HG02852 (cell line): ENCODE data around the gene SPATA46.

ENCODE experiments used
- ATAC-seq: cut with Tn5 transposase; IDR thresholded peaks from one replicate; pipeline ENCODE4 v1.9.1; 2021; ENCODE audit warnings: mild to moderate bottlenecking, moderate library complexity; ENCODE audit not compliant: unreplicated experiment

SPATA46 gene

DNA sequence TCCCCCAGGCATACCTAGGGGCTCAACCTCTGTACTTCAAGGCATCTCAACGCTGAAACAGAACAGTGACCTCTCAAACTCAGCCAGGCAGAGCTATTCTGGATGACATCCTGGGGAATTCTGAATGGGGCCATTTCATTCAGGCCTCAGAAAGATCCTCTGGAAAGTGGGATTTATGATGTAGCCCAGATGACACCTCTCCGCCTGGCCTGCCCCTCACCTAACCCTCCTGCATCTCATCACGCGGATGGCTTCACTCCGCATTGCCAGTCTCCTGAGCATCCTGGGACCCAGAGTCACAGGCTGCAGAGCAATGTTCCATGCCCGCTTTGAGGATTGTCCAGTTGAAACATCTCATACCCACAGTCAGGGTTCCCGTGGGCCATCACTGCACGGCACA, 1.2 kb downstream of the SPATA46 start:
- ATAC-seq, result no peak

GRCh38 chr1:162374406-162374805, 2.2 kb downstream of the SPATA46 start:
- ATAC-seq, result no peak

- ATAC-seq, result no peak
These were observed 3.0 kb downstream of the SPATA46 start for GRCh38 chr1:162373541-162374260.

DNA sequence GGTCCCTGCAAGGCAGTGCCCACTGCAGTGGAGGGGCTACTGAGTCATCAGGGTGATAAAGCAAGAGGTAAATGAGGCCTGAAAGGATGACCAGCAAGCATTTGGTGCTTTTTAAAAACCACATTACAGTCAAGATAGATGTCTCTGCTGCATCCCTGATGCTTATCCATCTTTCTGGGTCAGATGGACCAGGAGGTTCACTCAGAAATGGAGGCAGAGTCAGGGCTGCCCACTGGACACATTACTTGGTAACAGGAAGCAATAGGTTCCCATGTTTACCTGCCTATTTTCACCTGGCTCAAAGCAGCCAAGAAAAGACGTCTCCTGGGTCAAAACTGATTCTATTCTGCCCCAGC, 3.6 kb downstream of the SPATA46 start:
- no peak for ATAC-seq

GRCh38 chr1:162372159-162373071, 4.2 kb downstream of the SPATA46 start:
- ATAC-seq, result no peak

DNA sequence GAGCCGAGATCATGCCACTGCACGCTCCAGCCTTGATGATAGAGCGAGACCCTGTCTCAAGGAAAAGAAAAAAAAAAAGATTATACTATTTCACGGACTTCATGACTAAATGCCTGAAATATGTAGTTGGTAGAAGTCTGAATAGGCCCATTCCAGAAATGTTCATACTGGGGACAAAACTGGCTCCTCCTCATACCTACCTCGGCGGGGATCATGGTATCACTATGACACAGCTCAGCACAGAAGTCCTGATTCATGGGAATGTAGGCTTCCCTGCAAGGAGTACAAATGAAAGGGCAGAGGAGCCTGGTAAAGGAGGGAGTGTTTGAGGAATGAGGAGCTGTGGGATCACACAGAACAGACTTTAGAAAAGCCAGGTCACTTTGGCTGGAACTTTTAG, 5.0 kb downstream of the SPATA46 start:
- no peak for ATAC-seq

DNA sequence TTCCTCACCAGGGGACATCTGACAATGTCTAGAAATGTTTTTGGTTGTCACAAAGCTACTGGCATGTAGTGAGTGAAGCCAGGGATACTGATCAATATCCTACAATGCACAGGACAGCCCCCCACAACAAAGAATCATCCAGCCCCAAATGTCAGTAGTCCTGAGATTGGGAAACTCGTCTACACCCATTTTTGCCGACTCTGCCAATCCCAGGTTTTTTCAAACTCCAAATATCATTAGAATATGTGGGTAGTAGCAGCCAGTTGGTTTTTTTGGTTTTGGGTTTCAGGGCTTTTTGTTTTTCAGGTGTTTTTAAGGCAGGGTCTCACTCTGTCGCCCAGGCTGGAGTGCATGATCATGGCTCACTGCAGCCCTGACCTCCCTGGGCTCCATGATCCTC, 5.9 kb downstream of the SPATA46 start:
- ATAC-seq, result no peak

GRCh38 chr1:162370161-162370560, 6.5 kb downstream of the SPATA46 start:
- no peak for ATAC-seq

DNA sequence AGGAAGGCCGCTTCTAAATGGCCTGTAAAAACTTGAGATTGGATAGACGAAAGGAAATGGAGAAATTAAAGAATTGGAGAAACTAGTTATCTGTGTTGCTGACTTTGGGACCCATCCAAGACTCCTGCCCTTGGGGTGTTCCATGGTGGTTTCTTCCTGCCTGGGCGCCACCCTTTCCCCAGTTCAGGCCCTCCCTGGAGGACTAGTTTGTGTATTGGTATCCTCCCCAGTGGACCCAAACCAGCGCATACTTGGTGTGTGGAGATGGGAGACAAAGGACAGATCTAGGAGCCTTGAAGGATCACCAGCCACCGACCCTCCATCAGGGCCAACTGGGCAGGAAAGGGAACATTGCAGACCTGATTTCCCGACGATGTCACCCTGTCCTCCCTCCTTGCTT, 7.1 kb downstream of the SPATA46 start:
- no peak for ATAC-seq

GRCh38 chr1:162368451-162368850, 8.2 kb downstream of the SPATA46 start:
- no peak for ATAC-seq

DNA sequence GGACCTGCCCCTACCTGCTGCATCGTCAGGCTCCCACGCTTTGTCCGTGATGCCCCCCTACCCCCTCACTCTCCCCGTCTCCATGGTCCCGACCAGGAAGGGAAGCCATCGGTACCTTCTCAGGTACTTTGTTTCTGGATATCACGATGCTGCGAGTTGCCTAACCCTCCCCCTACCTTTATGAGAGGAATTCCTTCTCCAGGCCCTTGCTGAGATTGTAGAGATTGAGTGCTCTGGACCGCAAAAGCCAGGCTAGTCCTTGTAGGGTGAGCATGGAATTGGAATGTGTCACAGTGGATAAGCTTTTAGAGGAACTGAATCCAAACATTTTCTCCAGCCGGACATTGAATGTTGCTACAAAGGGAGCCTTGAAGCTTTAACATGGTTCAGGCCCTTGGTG, 8.9 kb downstream of the SPATA46 start:
- no peak for ATAC-seq

DNA sequence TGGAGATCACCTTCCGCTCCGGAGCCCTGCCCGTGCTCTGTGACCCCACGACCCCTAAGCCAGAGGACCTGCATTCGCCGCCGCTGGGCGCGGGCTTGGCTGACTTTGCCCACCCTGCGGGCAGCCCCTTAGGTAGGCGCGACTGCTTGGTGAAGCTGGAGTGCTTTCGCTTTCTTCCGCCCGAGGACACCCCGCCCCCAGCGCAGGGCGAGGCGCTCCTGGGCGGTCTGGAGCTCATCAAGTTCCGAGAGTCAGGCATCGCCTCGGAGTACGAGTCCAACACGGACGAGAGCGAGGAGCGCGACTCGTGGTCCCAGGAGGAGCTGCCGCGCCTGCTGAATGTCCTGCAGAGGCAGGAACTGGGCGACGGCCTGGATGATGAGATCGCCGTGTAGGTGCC, 9.6 kb downstream of the SPATA46 start:
- no peak for ATAC-seq

DNA sequence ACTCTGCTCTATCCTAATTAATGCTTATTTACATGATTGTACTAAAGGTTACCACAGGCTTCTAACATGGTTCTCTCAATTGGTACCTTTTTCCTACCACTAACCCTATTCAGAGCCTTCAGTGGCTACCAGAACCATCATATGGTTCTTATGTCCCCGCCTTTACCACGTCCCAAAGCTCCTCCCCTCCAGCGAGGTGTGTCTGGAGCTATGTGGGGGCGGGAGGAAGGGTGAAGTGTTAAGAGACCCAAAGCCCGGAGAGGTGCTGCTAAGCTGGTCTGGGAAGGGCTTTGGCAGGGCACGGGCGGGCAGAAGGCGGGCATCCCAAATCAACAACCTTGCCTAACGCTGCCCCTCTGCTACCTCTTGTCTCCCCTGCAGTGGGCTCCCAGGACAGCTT, 10.0 kb downstream of the SPATA46 start:
- no peak for ATAC-seq

- no peak for ATAC-seq
These were observed 10.5 kb downstream of the SPATA46 start for GRCh38 chr1:162366149-162366548.

DNA sequence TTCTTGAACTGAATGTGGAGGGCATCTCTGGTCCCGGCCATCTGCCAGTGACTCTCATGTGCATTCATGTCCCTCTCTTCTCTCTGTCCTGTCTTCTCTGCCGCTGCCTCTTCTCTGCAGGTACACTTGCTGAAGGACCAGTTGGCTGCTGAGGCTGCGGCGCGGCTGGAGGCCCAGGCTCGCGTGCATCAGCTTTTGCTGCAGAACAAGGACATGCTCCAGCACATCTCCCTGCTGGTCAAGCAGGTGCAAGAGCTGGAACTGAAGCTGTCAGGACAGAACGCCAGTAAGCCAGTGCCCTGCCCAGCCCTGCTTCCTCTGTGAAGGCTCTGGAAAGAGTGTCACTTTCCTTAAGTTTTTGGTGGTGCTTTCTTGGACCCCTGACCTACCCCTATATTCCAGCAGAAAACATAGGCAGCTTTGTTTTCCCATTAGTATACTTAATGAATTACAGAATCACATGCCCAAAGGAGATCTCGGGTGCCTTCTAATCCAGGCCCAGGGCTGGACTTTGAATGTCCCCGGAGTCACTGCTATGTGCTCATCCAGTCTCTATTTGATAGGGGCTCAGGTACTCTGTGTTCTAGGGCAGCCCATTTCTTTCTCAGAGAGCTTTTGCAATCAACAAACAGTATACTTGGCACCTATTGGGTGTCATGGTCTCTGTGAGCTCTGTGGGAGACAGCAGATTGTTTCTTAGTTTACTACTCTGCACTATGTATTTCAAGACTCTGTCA, 11.2 kb downstream of the SPATA46 start:
- no peak for ATAC-seq

GRCh38 chr1:162364498-162364897, 12.2 kb downstream of the SPATA46 start:
- ATAC-seq, result no peak

DNA sequence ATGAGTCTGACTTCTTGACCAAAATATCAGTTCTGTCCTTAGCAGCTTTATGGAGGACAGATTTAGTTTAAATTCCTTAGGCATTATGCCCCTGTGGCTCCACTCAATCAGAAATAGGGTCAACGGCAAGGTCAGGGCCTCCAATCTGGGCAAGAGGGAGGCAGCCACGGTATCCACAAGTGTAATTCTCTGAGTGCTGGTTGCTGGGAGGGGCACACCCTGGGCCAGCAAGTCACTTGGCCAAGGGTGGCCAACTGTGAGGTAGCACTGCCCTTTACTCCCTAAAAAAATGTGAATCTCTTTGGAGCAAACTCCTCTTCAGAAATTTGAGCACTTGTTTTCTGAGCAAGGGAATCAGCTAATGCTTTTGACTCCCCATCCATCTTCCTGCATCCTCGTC, 12.8 kb downstream of the SPATA46 start:
- ATAC-seq, result no peak

DNA sequence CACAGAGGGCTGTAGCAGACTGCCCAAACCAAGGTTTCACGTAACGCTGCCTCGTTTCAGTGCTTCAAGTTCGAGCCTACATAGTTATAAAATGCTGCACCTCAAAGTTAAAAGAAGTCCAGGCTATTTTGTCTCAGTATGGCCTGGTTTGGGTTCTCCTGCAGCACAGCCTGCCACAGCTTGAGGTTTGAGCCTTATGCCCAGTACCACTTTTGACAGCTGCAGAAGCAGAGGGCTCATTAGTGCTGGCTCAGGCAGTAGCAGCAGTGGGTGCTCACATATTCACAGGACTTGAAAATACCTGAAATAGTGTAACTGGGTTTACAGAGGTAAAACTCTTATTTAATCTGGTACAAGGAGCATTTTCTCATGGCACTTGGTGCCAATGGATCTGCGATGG, 15.3 kb downstream of the SPATA46 start:
- ATAC-seq, result peak; percentile 27

DNA sequence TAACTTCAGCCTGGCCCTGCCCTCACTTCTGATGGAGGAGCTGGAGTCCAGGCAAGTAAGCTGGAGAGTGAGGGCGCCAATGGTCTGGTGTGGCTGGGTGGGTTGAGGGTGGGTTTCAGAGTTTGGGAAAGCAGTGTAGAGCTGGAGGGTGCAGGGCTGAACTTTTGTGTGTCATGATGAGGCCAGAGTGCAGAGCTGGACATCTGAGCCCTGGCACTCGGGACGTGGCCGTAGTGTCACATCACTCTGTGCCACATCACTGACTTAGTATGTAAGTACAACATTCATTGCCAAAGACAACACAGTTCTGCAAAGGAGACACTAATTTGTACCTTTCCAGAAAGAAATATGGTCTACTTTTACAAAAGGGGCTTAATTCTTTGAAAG, 15.8 kb downstream of the SPATA46 start:
- ATAC-seq, result no peak

DNA sequence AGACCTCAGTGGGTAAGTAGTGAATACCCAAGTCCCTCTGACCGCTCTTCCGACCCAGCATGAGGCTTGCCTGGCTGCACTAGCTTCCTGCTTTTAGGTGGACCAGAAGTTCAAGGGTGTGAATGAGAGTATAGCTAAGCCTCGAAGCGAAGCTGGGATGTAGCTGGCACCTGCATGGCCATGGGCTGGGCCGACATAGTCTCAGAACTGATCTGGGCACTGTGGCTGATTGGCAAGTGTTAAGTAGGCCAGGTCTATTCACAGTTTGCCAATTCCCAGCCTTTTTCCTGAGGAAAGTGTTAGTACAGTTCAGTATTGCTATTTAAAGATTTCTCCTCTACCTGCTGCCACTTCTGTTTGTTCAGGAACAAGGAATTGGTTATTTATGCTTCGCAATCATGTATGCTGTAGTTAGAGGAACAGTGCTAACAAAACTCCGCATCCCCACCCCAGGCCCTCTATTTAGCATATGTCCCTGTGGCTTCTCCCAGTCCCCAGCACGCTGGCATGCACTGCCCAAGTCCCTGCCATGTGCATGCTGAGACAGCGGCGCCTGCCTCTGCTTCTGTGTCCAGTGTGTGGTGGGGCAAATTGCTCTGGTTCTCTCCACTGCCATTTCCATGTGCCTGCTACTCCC, 16.3 kb downstream of the SPATA46 start:
- no peak for ATAC-seq

DNA sequence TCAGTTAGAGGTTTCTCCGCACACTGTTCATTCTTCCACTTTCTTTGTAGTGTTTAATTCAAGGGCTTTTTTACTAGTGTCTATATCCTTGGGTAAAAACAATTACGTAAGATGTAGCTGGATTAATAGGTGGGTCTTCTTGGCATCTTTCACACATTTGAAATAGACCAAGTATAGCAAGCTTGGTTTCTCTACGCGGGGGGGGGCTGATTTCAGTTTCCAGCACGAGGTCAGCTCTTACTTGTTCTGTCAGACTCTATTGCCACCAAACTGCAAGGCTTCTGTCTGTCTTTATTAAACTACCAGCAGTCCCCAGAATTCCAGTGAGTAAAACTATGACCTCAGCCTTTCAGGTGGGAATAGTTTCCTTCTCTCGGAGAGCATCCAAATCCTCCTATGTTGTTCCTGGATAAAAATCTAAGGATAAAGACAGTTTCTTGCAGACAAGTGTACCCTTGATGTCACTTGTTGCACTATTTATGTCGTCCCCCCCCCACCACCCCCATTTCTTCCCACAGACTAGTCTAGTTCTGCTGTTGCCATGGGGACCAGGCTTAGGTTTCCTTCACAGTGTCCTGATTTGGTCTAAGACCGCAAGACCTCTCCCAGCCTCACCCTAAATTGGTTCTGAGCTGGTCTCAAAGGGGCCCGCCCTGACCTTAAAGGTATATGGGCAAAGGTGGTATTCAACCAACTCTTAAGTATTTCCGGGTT, 17.0 kb downstream of the SPATA46 start:
- ATAC-seq, result no peak
